ENCODE measurements around the gene C1orf35.

Gene C1orf35

GRCh38 chr1:228093050-228093906 is 9.8 kb downstream of the C1orf35 start:
- no peak for DNase-seq

- no peak for DNase-seq
These were observed 10.6 kb downstream of the C1orf35 start for GRCh38 chr1:228092342-228093049.

- no peak for DNase-seq
These were observed 12.0 kb downstream of the C1orf35 start for GRCh38 chr1:228091084-228091483.

GRCh38 chr1:228090613-228091081 is 12.5 kb downstream of the C1orf35 start:
- DNase-seq = no peak

GRCh38 chr1:228089519-228090380 is 13.4 kb downstream of the C1orf35 start:
- no peak for DNase-seq

GRCh38 chr1:228088586-228089498 is 14.3 kb downstream of the C1orf35 start:
- DNase-seq = no peak

GRCh38 chr1:228087771-228088251 is 15.3 kb downstream of the C1orf35 start:
- DNase-seq = no peak

GRCh38 chr1:228085287-228085951 is 17.7 kb downstream of the C1orf35 start:
- DNase-seq = no peak

GRCh38 chr1:228084797-228085196 is 18.3 kb downstream of the C1orf35 start:
- no peak for DNase-seq

GRCh38 chr1:228084325-228084724 is 18.8 kb downstream of the C1orf35 start:
- DNase-seq = no peak

- no peak for DNase-seq
These were observed 19.2 kb downstream of the C1orf35 start for GRCh38 chr1:228083871-228084278.

GRCh38 chr1:228082918-228083870 is 19.9 kb downstream of the C1orf35 start:
- peak in 1 of 2 experiments; percentile 43 for DNase-seq

GRCh38 chr1:228082214-228082917 is 20.8 kb downstream of the C1orf35 start, which contains the start of gene ARF1:
ARF1 (plus strand) TSS chr1:228082708; CDS start chr1:228097115, 14,407 bp downstream.
- peak; percentile 49 to 91 for DNase-seq

GRCh38 chr1:228081578-228082213 is 21.4 kb downstream of the C1orf35 start:
- peak in 1 of 2 experiments; percentile 44 for DNase-seq

GRCh38 chr1:228081144-228081543 is 22.0 kb downstream of the C1orf35 start:
- DNase-seq = no peak

- no peak for DNase-seq
These were observed 23.4 kb downstream of the C1orf35 start for GRCh38 chr1:228079601-228080263.

- DNase-seq = no peak
These were observed 24.1 kb downstream of the C1orf35 start for GRCh38 chr1:228079013-228079412.

All from NCI-H526 (cell line).